ENCODE results near the gene SIGLEC5. TPM values are rescaled to one million over a fixed set of nuclear protein-coding genes. Genes with fewer than 3 reads are reported as not detected.

The SIGLEC5 gene
- total RNA-seq, 1 donor from 2014 or later: not detected

GRCh38 chr19:51627491-51628138, 2.6 kb downstream of the SIGLEC5 start:
- ATAC-seq: no peak

GRCh38 chr19:51626675-51627074, 3.5 kb downstream of the SIGLEC5 start:
- no peak for ATAC-seq

- ATAC-seq: no peak
Measured at GRCh38 chr19:51621178-51621577, 9.0 kb downstream of the SIGLEC5 start.

- peak; percentile 59 for ATAC-seq
Measured at GRCh38 chr19:51615991-51616390, 14.2 kb downstream of the SIGLEC5 start.

GRCh38 chr19:51614789-51615188, 15.4 kb downstream of the SIGLEC5 start:
- no peak for ATAC-seq

GRCh38 chr19:51610576-51610975, 19.6 kb downstream of the SIGLEC5 start:
- no peak for ATAC-seq

- peak; percentile 78 for ATAC-seq
Measured at GRCh38 chr19:51607920-51608562, 22.2 kb downstream of the SIGLEC5 start.

GRCh38 chr19:51607077-51607476, 23.1 kb downstream of the SIGLEC5 start:
- peak; percentile 59 for ATAC-seq

GRCh38 chr19:51602189-51602854, 27.9 kb downstream of the SIGLEC5 start:
- ATAC-seq: no peak

- ATAC-seq: peak; percentile 31
Measured at GRCh38 chr19:51600940-51601580, 29.1 kb downstream of the SIGLEC5 start.

- no peak for ATAC-seq
Measured at GRCh38 chr19:51599084-51599483, 31.1 kb downstream of the SIGLEC5 start.

GRCh38 chr19:51598159-51598915, 31.9 kb downstream of the SIGLEC5 start:
- no peak for ATAC-seq

GRCh38 chr19:51595190-51596175, 34.7 kb downstream of the SIGLEC5 start:
- no peak for ATAC-seq

- ATAC-seq: peak; percentile 19
Measured at GRCh38 chr19:51594774-51595109, 35.5 kb downstream of the SIGLEC5 start.

- peak; percentile 99 for ATAC-seq
Measured at GRCh38 chr19:51593969-51594773, 36.0 kb downstream of the SIGLEC5 start.

- ATAC-seq: no peak
Measured at GRCh38 chr19:51593138-51593890, 36.9 kb downstream of the SIGLEC5 start.

GRCh38 chr19:51592521-51592920, 37.7 kb downstream of the SIGLEC5 start:
- ATAC-seq: no peak

- ATAC-seq: no peak
Measured at GRCh38 chr19:51590441-51590840, 39.8 kb downstream of the SIGLEC5 start.

GRCh38 chr19:51589511-51589910, 40.7 kb downstream of the SIGLEC5 start:
- ATAC-seq: no peak
